GM12874 (cell line): ENCODE results near the gene EZH1.

ENCODE experiments used
- TF ChIP-seq, protein P1 (sequence below): IDR thresholded peaks from 2 replicates; pipeline ENCODE4 v1.5.1; 2011; ENCODE audit warnings: low read depth, mild to moderate bottlenecking, control low read depth, low read length, moderate library complexity; ENCODE audit not compliant: insufficient read depth

The EZH1 gene

DNA sequence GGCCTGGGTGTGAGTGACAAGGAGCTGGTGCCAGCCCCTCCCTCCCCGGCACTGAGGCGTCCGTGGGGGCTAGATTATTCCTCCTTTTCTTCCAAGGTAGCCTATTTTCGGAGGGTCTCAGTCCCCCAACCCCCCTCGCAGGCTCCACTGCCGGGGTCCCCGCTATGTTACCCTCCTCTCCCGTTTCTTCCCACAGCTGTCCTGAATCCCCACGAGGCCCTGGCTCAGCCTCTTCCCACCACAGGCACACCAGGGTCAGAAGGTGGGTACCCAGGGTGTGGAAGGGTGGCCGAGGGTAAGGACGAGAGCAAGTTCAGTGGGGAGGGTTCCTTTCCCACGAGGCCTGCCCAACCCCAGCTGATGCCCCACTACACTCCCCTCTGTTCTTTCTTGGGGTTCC, 16.8 kb upstream of the EZH1 start:
- TF ChIP-seq, protein P1, sequence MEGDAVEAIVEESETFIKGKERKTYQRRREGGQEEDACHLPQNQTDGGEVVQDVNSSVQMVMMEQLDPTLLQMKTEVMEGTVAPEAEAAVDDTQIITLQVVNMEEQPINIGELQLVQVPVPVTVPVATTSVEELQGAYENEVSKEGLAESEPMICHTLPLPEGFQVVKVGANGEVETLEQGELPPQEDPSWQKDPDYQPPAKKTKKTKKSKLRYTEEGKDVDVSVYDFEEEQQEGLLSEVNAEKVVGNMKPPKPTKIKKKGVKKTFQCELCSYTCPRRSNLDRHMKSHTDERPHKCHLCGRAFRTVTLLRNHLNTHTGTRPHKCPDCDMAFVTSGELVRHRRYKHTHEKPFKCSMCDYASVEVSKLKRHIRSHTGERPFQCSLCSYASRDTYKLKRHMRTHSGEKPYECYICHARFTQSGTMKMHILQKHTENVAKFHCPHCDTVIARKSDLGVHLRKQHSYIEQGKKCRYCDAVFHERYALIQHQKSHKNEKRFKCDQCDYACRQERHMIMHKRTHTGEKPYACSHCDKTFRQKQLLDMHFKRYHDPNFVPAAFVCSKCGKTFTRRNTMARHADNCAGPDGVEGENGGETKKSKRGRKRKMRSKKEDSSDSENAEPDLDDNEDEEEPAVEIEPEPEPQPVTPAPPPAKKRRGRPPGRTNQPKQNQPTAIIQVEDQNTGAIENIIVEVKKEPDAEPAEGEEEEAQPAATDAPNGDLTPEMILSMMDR: no peak

DNA sequence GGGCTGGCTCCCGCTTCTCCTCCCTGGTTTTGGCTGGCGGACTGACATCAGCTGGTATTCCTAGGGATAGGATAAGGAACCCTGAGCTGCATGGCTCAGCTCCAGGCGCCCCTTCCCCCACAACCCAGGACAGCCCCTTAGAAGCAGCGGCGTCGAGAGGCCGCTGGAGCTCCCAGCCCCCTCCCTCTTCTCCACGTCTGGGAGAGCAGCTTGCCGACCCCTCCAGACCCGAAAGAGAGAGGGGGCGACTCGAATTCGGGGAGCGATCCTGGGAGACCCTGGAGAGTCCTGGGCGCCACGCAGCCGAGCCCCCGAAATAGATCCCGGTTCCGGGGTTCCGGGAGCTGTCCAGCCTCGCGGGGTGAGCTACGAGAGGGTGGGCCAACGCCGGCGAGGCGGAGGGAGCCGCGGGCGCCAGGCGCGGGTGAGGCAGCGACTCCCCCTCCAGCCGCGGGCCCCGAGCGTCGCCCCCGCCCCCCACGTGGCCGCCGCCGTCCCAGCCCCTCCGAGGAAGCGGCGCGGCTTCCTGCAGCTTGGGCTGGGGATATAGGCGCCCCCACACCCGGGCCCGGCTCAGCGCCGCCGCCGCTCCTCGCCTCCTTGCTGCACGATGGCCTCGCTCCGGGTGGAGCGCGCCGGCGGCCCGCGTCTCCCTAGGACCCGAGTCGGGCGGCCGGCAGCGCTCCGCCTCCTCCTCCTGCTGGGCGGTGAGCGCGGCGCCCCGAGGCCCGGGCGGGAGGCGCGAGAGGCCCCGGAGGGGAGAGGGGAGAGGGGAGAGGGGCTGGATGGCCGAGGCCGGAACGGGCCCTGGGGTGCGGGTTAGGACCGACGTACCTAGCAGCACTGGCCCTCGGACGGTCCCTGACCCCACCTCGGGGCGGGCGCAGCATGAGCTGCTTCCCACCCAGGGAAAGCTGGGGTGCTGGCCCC, 16.1 kb upstream of the EZH1 start, which contains the start of gene RAMP2:
RAMP2 (plus strand) TSS at position 576 of the 930 bp plus-strand sequence; CDS start at position 611, 35 bp downstream.
- TF ChIP-seq, protein P1: no peak

DNA sequence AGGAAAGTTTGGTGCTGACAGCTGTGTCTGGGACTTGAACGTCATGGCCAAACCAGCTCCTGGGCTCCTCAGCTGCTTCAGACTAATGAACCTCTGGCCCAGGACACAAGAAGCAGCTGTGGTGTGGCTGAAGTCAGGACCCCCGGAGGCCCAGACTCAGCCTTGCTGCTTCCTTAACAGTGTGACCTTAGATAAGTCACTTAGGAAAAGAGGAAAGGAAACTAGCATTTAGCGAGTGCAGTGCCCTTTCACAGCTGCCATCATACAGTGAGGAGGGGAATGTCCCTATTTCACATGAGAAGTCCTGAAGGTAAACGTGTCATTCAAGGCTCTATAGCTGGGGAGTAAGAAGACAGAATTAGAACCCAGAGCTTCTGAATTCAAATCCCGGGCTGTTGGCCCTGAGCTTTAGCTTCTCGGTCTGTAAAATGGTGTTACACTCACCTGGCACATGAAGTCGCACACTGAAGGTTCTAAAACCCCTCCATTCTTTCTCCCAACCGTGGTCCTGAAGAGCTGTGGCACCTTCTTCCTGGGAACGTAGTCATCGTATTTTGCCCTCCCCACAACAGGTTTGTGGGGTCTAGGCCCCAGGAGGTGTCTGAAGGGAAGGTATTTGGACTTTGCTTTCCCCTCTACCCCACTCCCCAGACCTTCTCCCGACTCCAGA, 15.3 kb upstream of the EZH1 start:
- TF ChIP-seq, protein P1: no peak

DNA sequence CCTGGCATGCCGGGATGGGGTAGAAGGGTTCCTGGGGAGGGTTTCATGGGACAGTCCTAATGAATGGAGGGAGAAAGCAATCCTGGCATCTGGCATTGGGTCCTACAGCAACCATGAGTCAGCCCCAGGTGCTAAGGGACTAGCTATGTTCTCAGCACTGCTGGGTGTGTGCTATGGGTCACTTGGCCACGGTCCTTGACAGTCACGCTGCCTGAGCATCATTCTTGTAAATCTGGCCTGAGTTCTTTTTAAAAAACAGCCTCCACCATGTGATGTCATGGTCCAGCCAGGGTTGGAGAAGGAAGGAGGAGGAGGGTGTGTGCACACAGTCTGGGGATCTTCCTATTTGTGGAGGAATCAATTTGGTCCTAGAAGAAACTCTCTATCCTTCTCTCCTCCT, 9.9 kb upstream of the EZH1 start:
- TF ChIP-seq, protein P1: no peak

DNA sequence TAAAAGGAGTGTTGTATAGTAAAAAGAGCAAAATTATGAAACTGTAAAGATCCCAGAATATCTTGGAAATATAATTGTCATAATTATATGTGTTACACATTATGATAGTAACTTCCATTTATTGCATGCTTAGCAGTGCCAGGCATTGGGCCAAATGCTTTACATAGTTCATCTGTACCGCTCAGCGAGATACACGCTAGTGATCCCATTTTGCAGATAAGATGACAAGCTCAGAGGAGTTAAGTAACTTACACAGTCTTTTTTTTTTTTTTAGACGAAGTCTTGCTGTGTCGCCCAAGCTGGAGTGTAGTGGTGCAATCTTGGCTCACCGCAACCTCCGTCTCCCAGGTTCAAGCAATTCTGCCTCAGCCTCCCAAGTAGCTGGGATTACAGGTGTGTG, 6.8 kb upstream of the EZH1 start:
- TF ChIP-seq, protein P1: no peak

DNA sequence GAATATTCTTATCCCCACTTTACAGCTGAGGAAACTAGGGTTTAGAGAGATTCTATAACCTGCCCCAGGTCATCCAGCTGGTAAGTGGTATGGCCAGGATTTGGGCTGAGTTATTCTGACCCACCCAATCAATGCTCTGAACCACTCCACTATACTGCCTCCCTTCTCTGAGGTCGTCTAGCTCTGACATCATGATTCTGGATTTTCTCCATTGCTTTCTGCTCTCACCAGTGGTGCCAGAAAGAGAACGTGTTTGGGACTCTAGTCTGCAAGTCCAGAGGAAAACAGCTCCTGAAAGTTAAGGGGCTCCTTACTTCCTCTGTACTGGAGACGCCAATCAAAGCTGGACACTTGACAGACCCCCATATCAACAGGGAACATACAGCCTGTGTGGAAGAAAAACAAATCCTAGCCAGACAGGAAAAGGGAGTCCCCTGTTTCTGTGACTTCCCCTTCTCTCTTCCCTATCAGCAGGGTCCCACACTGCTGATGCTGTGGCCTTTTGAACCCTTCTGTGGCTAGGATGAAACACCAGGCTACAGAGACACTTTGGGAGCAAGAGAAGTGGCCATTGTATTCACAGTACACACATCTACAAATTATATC, 6.0 kb upstream of the EZH1 start:
- TF ChIP-seq, protein P1: no peak
